GM12875 (cell line): ENCODE measurements around the gene CCBE1.

Source experiments
- H3K4me3 ChIP-seq: one replicate; pipeline ENCODE4 v1.5.1; 2011; ENCODE audit warnings: low read depth, low read length, control low read depth
- TF ChIP-seq, protein P1 (sequence below): IDR thresholded peaks from 2 replicates; pipeline ENCODE4 v1.5.1; 2011; ENCODE audit warnings: low read depth, mild to moderate bottlenecking, control low read depth, inconsistent platforms, low read length, moderate library complexity, borderline replicate concordance; ENCODE audit not compliant: insufficient read depth

CCBE1 gene

DNA sequence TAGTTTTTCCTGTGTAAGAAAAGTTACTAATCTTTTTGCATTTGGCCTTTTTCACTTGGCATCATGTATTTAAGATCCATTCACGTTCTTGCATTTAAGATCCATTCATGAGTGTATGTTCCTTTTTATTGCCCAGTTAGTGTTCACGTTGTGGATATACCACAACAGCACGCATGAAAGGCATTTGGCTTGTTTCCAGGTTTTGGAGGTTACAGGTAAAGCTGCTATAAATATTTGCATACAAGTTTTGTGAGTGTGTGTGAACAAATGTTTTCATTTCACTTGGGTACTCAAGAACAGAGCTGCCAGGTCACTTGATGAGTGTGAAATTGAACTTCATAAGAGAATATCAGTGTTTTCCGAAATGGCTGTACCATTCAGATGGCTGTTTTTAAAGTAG is 121.2 kb downstream of the CCBE1 start:
- TF ChIP-seq, protein P1, sequence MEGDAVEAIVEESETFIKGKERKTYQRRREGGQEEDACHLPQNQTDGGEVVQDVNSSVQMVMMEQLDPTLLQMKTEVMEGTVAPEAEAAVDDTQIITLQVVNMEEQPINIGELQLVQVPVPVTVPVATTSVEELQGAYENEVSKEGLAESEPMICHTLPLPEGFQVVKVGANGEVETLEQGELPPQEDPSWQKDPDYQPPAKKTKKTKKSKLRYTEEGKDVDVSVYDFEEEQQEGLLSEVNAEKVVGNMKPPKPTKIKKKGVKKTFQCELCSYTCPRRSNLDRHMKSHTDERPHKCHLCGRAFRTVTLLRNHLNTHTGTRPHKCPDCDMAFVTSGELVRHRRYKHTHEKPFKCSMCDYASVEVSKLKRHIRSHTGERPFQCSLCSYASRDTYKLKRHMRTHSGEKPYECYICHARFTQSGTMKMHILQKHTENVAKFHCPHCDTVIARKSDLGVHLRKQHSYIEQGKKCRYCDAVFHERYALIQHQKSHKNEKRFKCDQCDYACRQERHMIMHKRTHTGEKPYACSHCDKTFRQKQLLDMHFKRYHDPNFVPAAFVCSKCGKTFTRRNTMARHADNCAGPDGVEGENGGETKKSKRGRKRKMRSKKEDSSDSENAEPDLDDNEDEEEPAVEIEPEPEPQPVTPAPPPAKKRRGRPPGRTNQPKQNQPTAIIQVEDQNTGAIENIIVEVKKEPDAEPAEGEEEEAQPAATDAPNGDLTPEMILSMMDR: no peak

GRCh38 chr18:59573962-59574361 is 123.3 kb downstream of the CCBE1 start:
- TF ChIP-seq, protein P1: no peak
- no peak overlapping the region for H3K4me3 ChIP-seq

More for the DNA sequence above, 121.2 kb downstream of the CCBE1 start:
- no peak overlapping the region for H3K4me3 ChIP-seq

- H3K4me3 ChIP-seq: no peak overlapping the region
- TF ChIP-seq, protein P1: no peak
These were observed 125.3 kb downstream of the CCBE1 start for GRCh38 chr18:59571902-59572301.

GRCh38 chr18:59570796-59571195 is 126.4 kb downstream of the CCBE1 start:
- H3K4me3 ChIP-seq: no peak overlapping the region
- TF ChIP-seq, protein P1: no peak

- H3K4me3 ChIP-seq: no peak overlapping the region
- TF ChIP-seq, protein P1: no peak
These were observed 127.0 kb downstream of the CCBE1 start for GRCh38 chr18:59570101-59570775.

- TF ChIP-seq, protein P1: no peak
- H3K4me3 ChIP-seq: no peak overlapping the region
These were observed 127.8 kb downstream of the CCBE1 start for GRCh38 chr18:59569390-59569791.

DNA sequence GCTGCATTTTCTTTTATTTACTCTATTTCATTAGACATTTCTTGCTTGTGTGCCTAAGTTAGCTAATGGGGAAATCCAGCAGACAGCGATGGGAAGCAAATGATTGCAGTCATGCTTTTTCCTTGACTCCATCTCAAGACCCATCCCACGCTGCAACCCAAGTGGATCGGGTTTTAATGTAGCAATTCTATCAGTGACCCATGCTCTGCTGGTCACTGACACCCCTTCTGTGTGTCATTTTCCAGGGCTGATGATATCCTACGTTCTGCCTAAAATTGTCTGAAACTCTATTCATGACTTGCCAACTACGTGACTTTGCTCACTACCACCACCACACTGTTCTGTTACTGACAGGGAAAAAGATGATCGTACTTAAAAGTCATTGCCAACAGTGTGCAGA is 129.8 kb downstream of the CCBE1 start:
- H3K4me3 ChIP-seq: no peak overlapping the region
- TF ChIP-seq, protein P1: no peak
